Measurements from ENCODE around the gene KLF16.

KLF16 gene

GRCh38 chr19:1871630-1872029, 8.3 kb upstream of the KLF16 start:
- in situ Hi-C loops (cut with MboI; ENCODE audit: low sequenced_read_pairs) = no loop called here
- DNase-seq (ENCODE audit: low spot score in 2 of 2) = no peak
- no peaks in the 10 kb centered on the region for H3K27me3 ChIP-seq (ENCODE audit: low read depth)
- H3K4me1 ChIP-seq = peaks cover 15% of the 10 kb centered on the region
- H3K4me3 ChIP-seq = no peak overlapping the region
- H3K36me3 ChIP-seq (replicated peaks) = peaks cover 9% of the 10 kb centered on the region
- no peaks in the 10 kb centered on the region for H3K9me3 ChIP-seq

GRCh38 chr19:1871140-1871597, 7.8 kb upstream of the KLF16 start:
- Histone ChIP-seq H3K4me3 (no peak overlapping the region), H3K27me3 (ENCODE audit: low read depth) (no peaks in the 10 kb centered on the region), H3K9me3 (no peaks in the 10 kb centered on the region), H3K4me1 (peaks cover 11% of the 10 kb centered on the region), H3K36me3 (replicated peaks) (peaks cover 9% of the 10 kb centered on the region)
- DNase-seq (ENCODE audit: low spot score in 2 of 2) = no peak
- in situ Hi-C loops (cut with MboI; ENCODE audit: low sequenced_read_pairs) = no loop called here

GRCh38 chr19:1868971-1869370, 5.6 kb upstream of the KLF16 start:
- peaks cover 11% of the 10 kb centered on the region for H3K4me1 ChIP-seq
- no peaks in the 10 kb centered on the region for H3K27me3 ChIP-seq (ENCODE audit: low read depth)
- in situ Hi-C loops (cut with MboI; ENCODE audit: low sequenced_read_pairs) = no loop called here
- H3K4me3 ChIP-seq = no peak overlapping the region
- no peak for DNase-seq (ENCODE audit: low spot score in 2 of 2)
- H3K36me3 ChIP-seq (replicated peaks) = peaks cover 9% of the 10 kb centered on the region
- no peaks in the 10 kb centered on the region for H3K9me3 ChIP-seq

GRCh38 chr19:1867349-1867724, 4.0 kb upstream of the KLF16 start:
- no peak for DNase-seq (ENCODE audit: low spot score in 2 of 2)
- Histone ChIP-seq H3K4me3 (no peak overlapping the region), H3K27me3 (ENCODE audit: low read depth) (no peaks in the 10 kb centered on the region), H3K4me1 (peaks cover 5% of the 10 kb centered on the region), H3K9me3 (no peaks in the 10 kb centered on the region), H3K36me3 (replicated peaks) (no peaks in the 10 kb centered on the region; the same call in 1 of the 2 replicates)
- in situ Hi-C loops (cut with MboI; ENCODE audit: low sequenced_read_pairs) = no loop called here

GRCh38 chr19:1866693-1867348, 3.4 kb upstream of the KLF16 start:
- no peaks in the 10 kb centered on the region for H3K27me3 ChIP-seq (ENCODE audit: low read depth)
- DNase-seq (ENCODE audit: low spot score in 2 of 2) = no peak
- no peaks in the 10 kb centered on the region; the same call in 1 of the 2 replicates for H3K36me3 ChIP-seq (replicated peaks)
- in situ Hi-C loops (cut with MboI; ENCODE audit: low sequenced_read_pairs) = no loop called here
- no peaks in the 10 kb centered on the region for H3K9me3 ChIP-seq
- peaks cover 5% of the 10 kb centered on the region for H3K4me1 ChIP-seq
- H3K4me3 ChIP-seq = no peak overlapping the region

GRCh38 chr19:1865172-1866010, 2.0 kb upstream of the KLF16 start:
- in situ Hi-C loops (cut with MboI; ENCODE audit: low sequenced_read_pairs) = no loop called here

GRCh38 chr19:1864480-1865171, 1.2 kb upstream of the KLF16 start:
- H3K4me1 ChIP-seq = peaks cover 14% of the 10 kb centered on the region
- H3K9me3 ChIP-seq = no peaks in the 10 kb centered on the region
- H3K4me3 ChIP-seq = peak overlapping the region; percentile 75
- no peaks in the 10 kb centered on the region for H3K27me3 ChIP-seq (ENCODE audit: low read depth)
- DNase-seq (ENCODE audit: low spot score in 2 of 2) = peak in 1 of 2 experiments; percentile 89
- H3K36me3 ChIP-seq (replicated peaks) = no peaks in the 10 kb centered on the region
- in situ Hi-C loops (cut with MboI; ENCODE audit: low sequenced_read_pairs) = no loop called here

More at GRCh38 chr19:1865172-1866010, 2.0 kb upstream of the KLF16 start:
- no peaks in the 10 kb centered on the region for H3K36me3 ChIP-seq (replicated peaks)
- DNase-seq (ENCODE audit: low spot score in 2 of 2) = no peak
- no peaks in the 10 kb centered on the region for H3K27me3 ChIP-seq (ENCODE audit: low read depth)
- peaks cover 8% of the 10 kb centered on the region for H3K4me1 ChIP-seq
- peak overlapping the region; percentile 75 for H3K4me3 ChIP-seq
- no peaks in the 10 kb centered on the region for H3K9me3 ChIP-seq

- peaks cover 21% of the 10 kb centered on the region for H3K4me1 ChIP-seq
- peak overlapping the region; percentile 75 for H3K4me3 ChIP-seq
- in situ Hi-C loops (cut with MboI; ENCODE audit: low sequenced_read_pairs) = no loop called here
- peak; percentile 87 to 96 for DNase-seq (ENCODE audit: low spot score in 2 of 2)
- no peaks in the 10 kb centered on the region for H3K27me3 ChIP-seq (ENCODE audit: low read depth)
- H3K36me3 ChIP-seq (replicated peaks) = no peaks in the 10 kb centered on the region
- no peaks in the 10 kb centered on the region for H3K9me3 ChIP-seq
Observed at GRCh38 chr19:1863638-1864479, 480 bp upstream of the KLF16 start.

- peak in 1 of 2 experiments; percentile 69 for DNase-seq (ENCODE audit: low spot score in 2 of 2)
- in situ Hi-C loops (cut with MboI; ENCODE audit: low sequenced_read_pairs) = no loop called here
Observed at GRCh38 chr19:1862424-1863327, 703 bp downstream of the KLF16 start.

GRCh38 chr19:1862068-1862423, 1.3 kb downstream of the KLF16 start:
- in situ Hi-C loops (cut with MboI; ENCODE audit: low sequenced_read_pairs) = no loop called here
- Histone ChIP-seq H3K27me3 (ENCODE audit: low read depth) (no peaks in the 10 kb centered on the region), H3K9me3 (no peaks in the 10 kb centered on the region), H3K36me3 (replicated peaks) (no peaks in the 10 kb centered on the region), H3K4me3 (peak overlapping the region; percentile 75), H3K4me1 (peaks cover 27% of the 10 kb centered on the region)
- no peak for DNase-seq (ENCODE audit: low spot score in 2 of 2)

More at GRCh38 chr19:1862424-1863327, 703 bp downstream of the KLF16 start:
- Histone ChIP-seq H3K4me1 (peaks cover 21% of the 10 kb centered on the region), H3K27me3 (ENCODE audit: low read depth) (no peaks in the 10 kb centered on the region), H3K4me3 (peak overlapping the region; percentile 75), H3K36me3 (replicated peaks) (no peaks in the 10 kb centered on the region), H3K9me3 (no peaks in the 10 kb centered on the region)

- H3K4me1 ChIP-seq = peaks cover 29% of the 10 kb centered on the region
- peak overlapping the region; percentile 75 for H3K4me3 ChIP-seq
- in situ Hi-C loops (cut with MboI; ENCODE audit: low sequenced_read_pairs) = no loop called here
- DNase-seq (ENCODE audit: low spot score in 2 of 2) = peak in 1 of 2 experiments; percentile 32
- H3K9me3 ChIP-seq = no peaks in the 10 kb centered on the region
- no peaks in the 10 kb centered on the region for H3K27me3 ChIP-seq (ENCODE audit: low read depth)
- H3K36me3 ChIP-seq (replicated peaks) = no peaks in the 10 kb centered on the region
Observed at GRCh38 chr19:1861599-1862031, 1.8 kb downstream of the KLF16 start.

GRCh38 chr19:1860821-1861598, 2.4 kb downstream of the KLF16 start:
- DNase-seq (ENCODE audit: low spot score in 2 of 2) = peak in 1 of 2 experiments; percentile 30
- Histone ChIP-seq H3K36me3 (replicated peaks) (no peaks in the 10 kb centered on the region), H3K9me3 (no peaks in the 10 kb centered on the region), H3K4me1 (peaks cover 35% of the 10 kb centered on the region), H3K27me3 (ENCODE audit: low read depth) (no peaks in the 10 kb centered on the region), H3K4me3 (peak overlapping the region; percentile 75)
- in situ Hi-C loops (cut with MboI; ENCODE audit: low sequenced_read_pairs) = no loop called here
